Body of pancreas (tissue), 4 donors: ENCODE measurements around the gene RTRAF. TPM values are rescaled to one million over a fixed set of nuclear protein-coding genes. Genes with fewer than 3 reads are reported as not detected.

ENCODE experiments used
- ATAC-seq: fragments of 150-250 bp; one replicate; pipeline ENCODE4 v1.9.1; 2016
- DNase-seq, 4 donors: peaks; one replicate each; pipeline ENCODE4 v3.0.0-alpha.2; 2019
- H3K27ac ChIP-seq, 4 donors: fragments of 200-600 bp; sonication (generic); 1 replicate in 3 of 4; 2 replicates in 1 of 4; pipeline versions ENCODE4 v1.5.1 to v1.6.1; 2016 to 2019; ENCODE audit warnings: mild to moderate bottlenecking in 1 of 4, mixed read lengths in 1 of 4, moderate library complexity in 1 of 4
- H3K27me3 ChIP-seq, 2 donors: fragments of 200-600 bp; sonication (generic); one replicate each; pipeline ENCODE4 v1.6.0; 2016; ENCODE audit warnings: mild to moderate bottlenecking in 1 of 2
- H3K36me3 ChIP-seq, 2 donors: fragments of 200-600 bp; sonication (generic); replicated peaks in 1 of 2; 2 replicates each; pipeline ENCODE4 v1.5.1; 2016; ENCODE audit warnings: low read depth in 2 of 2; ENCODE audit not compliant: insufficient read depth in 1 of 2
- H3K4me1 ChIP-seq: fragments of 200-600 bp; sonication (generic); one replicate; pipeline ENCODE4 v1.6.0; 2016
- H3K4me3 ChIP-seq, 2 donors: fragments of 200-600 bp; sonication (generic); 1 replicate in 1 of 2; 2 replicates in 1 of 2; pipeline ENCODE4 v1.5.1; 2016 to 2019
- H3K9me3 ChIP-seq, 3 donors: fragments of 200-600 bp; sonication (generic); 1 replicate in 2 of 3; 2 replicates in 1 of 3; pipeline ENCODE4 v1.5.1; 2016
- POLR2A ChIP-seq, 3 donors: fragments of 450-650 bp; IDR thresholded peaks; one replicate each; pipeline ENCODE4 v1.6.1; 2016; ENCODE audit warnings: antibody characterized with exemption in 3 of 3, mild to moderate bottlenecking in 2 of 3
- WGBS, 2 donors: methylation state at CpG; one replicate each; pipeline ENCODE4 v1.1.5; 2017; 5-methylcytosine and 5-hydroxymethylcytosine counted together
- intact Hi-C: fragments of 100-400 bp; cut with DNase I; formaldehyde crosslinking; loops from one replicate; pipeline ENCODE4 v1.15.1; 2023
- total RNA-seq, 2 donors: library from RNA; depleted of rRNA; stranded (reverse); fragments of >200 nt; gene quantifications; one replicate each; pipeline ENCODE4 v1.1.0, GENCODE V29; 2016
- TF ChIP-seq, protein P1 (sequence below), 7 experiments: fragments of 450-650 bp in 4 of 7; fragments of 200-600 bp in 3 of 7; sonication (generic) in 3 of 7; IDR thresholded peaks; one replicate each; pipeline ENCODE4 v1.5.1; 2016 to 2019; ENCODE audit warnings: antibody characterized with exemption in 7 of 7

RTRAF gene
- total RNA-seq, 2 donors from 2014 or later: 15.2 to 40.7 TPM

- intact Hi-C loops: no loop called here
- Histone ChIP-seq H3K4me1 (peaks cover 24% of the 10 kb centered on the region), H3K4me3 (no peak overlapping the region), H3K36me3 (peaks cover 0 to 24% of the 10 kb centered on the region in 2 donors), H3K27ac (peak overlapping the region; percentile 33 to 68 (median 53)), H3K27me3 (no peaks in the 10 kb centered on the region), H3K9me3 (no peaks in the 10 kb centered on the region)
- WGBS, 2 donors: 53% methylated on average over 3 of the region's 3 CpGs
- DNase-seq (no peak), ATAC-seq (peak; percentile 93)
- TF ChIP-seq POLR2A (IDR thresholded peaks at IDR 0.05): no peak
- TF ChIP-seq, protein P1, sequence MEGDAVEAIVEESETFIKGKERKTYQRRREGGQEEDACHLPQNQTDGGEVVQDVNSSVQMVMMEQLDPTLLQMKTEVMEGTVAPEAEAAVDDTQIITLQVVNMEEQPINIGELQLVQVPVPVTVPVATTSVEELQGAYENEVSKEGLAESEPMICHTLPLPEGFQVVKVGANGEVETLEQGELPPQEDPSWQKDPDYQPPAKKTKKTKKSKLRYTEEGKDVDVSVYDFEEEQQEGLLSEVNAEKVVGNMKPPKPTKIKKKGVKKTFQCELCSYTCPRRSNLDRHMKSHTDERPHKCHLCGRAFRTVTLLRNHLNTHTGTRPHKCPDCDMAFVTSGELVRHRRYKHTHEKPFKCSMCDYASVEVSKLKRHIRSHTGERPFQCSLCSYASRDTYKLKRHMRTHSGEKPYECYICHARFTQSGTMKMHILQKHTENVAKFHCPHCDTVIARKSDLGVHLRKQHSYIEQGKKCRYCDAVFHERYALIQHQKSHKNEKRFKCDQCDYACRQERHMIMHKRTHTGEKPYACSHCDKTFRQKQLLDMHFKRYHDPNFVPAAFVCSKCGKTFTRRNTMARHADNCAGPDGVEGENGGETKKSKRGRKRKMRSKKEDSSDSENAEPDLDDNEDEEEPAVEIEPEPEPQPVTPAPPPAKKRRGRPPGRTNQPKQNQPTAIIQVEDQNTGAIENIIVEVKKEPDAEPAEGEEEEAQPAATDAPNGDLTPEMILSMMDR (IDR thresholded peaks at IDR 0.05): no peak
These were observed 14.0 kb downstream of the RTRAF start for GRCh38 chr14:52003324-52003723.

DNA sequence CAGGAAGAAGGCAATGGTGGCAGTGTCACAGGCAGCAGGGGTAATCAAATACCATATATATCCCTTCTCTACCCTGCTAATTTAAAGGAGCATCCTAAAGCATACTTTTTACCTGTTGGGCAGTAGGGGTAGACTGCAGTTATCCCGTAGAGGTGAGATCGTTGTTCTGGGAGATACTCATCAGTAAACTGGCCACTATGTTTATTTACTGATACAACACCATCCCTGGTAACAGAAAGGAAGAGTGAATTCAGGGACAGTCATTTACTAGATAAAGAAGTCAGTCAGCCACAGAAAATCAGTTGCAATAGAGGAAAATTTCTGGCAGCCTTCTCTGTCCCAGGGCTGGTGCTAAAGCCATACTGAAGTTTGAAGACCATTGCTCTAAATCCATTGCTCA lies 16.3 kb downstream of the RTRAF start:
- Histone ChIP-seq H3K27me3 (no peaks in the 10 kb centered on the region), H3K36me3 (peaks cover 0 to 21% of the 10 kb centered on the region in 2 donors), H3K4me3 (no peak overlapping the region), H3K27ac (no peak overlapping the region), H3K9me3 (no peaks in the 10 kb centered on the region), H3K4me1 (peaks cover 24% of the 10 kb centered on the region)
- TF ChIP-seq, protein P1 (IDR thresholded peaks at IDR 0.05): no peak
- no peak for TF ChIP-seq POLR2A (IDR thresholded peaks at IDR 0.05)
- DNase-seq (no peak), ATAC-seq (no peak)
- 45 to 57% methylated on average over 2 of the region's 2 CpGs for WGBS, 2 donors
- intact Hi-C loops: no loop called here

GRCh38 chr14:52006361-52006760 lies 17.0 kb downstream of the RTRAF start:
- TF ChIP-seq POLR2A (IDR thresholded peaks at IDR 0.05): no peak
- TF ChIP-seq, protein P1 (IDR thresholded peaks at IDR 0.05): no peak
- DNase-seq (no peak), ATAC-seq (no peak)
- H3K27ac ChIP-seq: no peak overlapping the region
- 90 to 97% methylated on average over 3 of the region's 3 CpGs for WGBS, 2 donors
- intact Hi-C loops: no loop called here
- H3K9me3 ChIP-seq: no peaks in the 10 kb centered on the region
- H3K36me3 ChIP-seq: peaks cover 0 to 21% of the 10 kb centered on the region in 2 donors
- no peak overlapping the region for H3K4me3 ChIP-seq
- H3K4me1 ChIP-seq: peaks cover 24% of the 10 kb centered on the region
- no peaks in the 10 kb centered on the region for H3K27me3 ChIP-seq

- Histone ChIP-seq H3K36me3 (peaks cover 0 to 20% of the 10 kb centered on the region in 2 donors), H3K4me1 (peaks cover 24% of the 10 kb centered on the region), H3K4me3 (no peak overlapping the region), H3K9me3 (no peaks in the 10 kb centered on the region), H3K27me3 (no peaks in the 10 kb centered on the region), H3K27ac (no peak overlapping the region)
- intact Hi-C loops: no loop called here
- 90 to 93% methylated on average over 1 of the region's 1 CpG for whole genome bisulfite sequencing, 2 donors
- DNase-seq: no peak
- no peak for ATAC-seq
- TF ChIP-seq POLR2A (IDR thresholded peaks at IDR 0.05): no peak
- TF ChIP-seq, protein P1 (IDR thresholded peaks at IDR 0.05): no peak
These were observed 17.9 kb downstream of the RTRAF start for GRCh38 chr14:52007211-52007610.

- H3K36me3 ChIP-seq: peaks cover 0 to 17% of the 10 kb centered on the region in 2 donors
- H3K4me1 ChIP-seq: peaks cover 22% of the 10 kb centered on the region
- H3K4me3 ChIP-seq: no peak overlapping the region
- ATAC-seq: no peak
- WGBS, 2 donors: 58 to 94% methylated on average over 1 of the region's 1 CpG
- intact Hi-C loops: no loop called here
- TF ChIP-seq, protein P1 (IDR thresholded peaks at IDR 0.05): no peak
- no peak overlapping the region for H3K27ac ChIP-seq
- no peak for DNase-seq
- no peaks in the 10 kb centered on the region for H3K27me3 ChIP-seq
- H3K9me3 ChIP-seq: no peaks in the 10 kb centered on the region
These were observed 18.3 kb downstream of the RTRAF start for GRCh38 chr14:52007637-52008036.
